ENCODE measurements around the gene NCOA3. TPM values are rescaled to one million over a fixed set of nuclear protein-coding genes. Genes with fewer than 3 reads are reported as not detected.

NCOA3 gene
- total RNA-seq, 2 experiments from 2014 or later = 59.9 to 65.4 TPM

- Histone ChIP-seq H3K27me3 (ENCODE audit: control insufficient read depth in 1 of 2, insufficient read depth in 2 of 2, low read length in 2 of 2) (no peaks in the 10 kb centered on the region), H3K4me1 (ENCODE audit: insufficient read depth, low read length) (no peaks in the 10 kb centered on the region), H3K9me3 (ENCODE audit: control insufficient read depth in 1 of 2, insufficient read depth in 1 of 2, low read length in 2 of 2) (no peaks in the 10 kb centered on the region), H3K36me3 (ENCODE audit: insufficient read depth, low read length) (no peaks in the 10 kb centered on the region), H3K27ac (ENCODE audit: low read depth in 1 of 2, low read length in 2 of 2) (no peak overlapping the region), H3K4me3 (ENCODE audit: low read length) (no peak overlapping the region)
- H3K4me3 Mint-ChIP-seq = no peak overlapping the region
- no peaks in the 10 kb centered on the region for H3K27me3 Mint-ChIP-seq
- no peak overlapping the region for H3K27ac Mint-ChIP-seq
- no peak for DNase-seq
- no peak for ATAC-seq (ENCODE audit: poor library complexity)
- ChIA-PET CTCF (no interaction called here), POLR2A (no interaction called here)
- H3K4me1 Mint-ChIP-seq (ENCODE audit: low read depth) = no peaks in the 10 kb centered on the region
- intact Hi-C loops (cut with DNase I, micrococcal nuclease) = no loop called here
- TF ChIP-seq, protein P1, sequence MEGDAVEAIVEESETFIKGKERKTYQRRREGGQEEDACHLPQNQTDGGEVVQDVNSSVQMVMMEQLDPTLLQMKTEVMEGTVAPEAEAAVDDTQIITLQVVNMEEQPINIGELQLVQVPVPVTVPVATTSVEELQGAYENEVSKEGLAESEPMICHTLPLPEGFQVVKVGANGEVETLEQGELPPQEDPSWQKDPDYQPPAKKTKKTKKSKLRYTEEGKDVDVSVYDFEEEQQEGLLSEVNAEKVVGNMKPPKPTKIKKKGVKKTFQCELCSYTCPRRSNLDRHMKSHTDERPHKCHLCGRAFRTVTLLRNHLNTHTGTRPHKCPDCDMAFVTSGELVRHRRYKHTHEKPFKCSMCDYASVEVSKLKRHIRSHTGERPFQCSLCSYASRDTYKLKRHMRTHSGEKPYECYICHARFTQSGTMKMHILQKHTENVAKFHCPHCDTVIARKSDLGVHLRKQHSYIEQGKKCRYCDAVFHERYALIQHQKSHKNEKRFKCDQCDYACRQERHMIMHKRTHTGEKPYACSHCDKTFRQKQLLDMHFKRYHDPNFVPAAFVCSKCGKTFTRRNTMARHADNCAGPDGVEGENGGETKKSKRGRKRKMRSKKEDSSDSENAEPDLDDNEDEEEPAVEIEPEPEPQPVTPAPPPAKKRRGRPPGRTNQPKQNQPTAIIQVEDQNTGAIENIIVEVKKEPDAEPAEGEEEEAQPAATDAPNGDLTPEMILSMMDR (IDR thresholded peaks at IDR 0.05) = no peak
- no peaks in the 10 kb centered on the region for H3K9me3 Mint-ChIP-seq
- no peaks in the 10 kb centered on the region for H3K36me3 Mint-ChIP-seq (ENCODE audit: low read depth)
Measured at GRCh38 chr20:47465335-47466090, 36.2 kb upstream of the NCOA3 start.

DNA sequence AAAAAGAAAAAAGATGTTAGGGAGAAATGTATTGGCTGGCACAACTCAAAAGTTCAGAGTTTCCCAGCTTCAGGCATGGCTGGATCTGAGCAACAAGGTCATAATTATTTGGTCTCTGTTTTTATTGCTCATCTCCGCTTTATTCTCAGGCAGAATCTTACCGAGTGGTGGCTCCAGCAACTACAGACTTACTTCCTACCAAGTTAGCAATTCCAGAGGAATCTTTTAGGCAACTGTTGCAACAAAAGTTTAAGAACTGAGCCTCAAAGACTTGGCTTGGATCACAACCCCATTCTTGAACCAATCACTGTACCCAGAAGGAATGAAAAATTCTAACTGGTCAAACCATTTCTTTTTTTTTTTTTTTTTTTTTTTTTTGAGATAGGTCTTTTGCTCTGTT lies 35.5 kb upstream of the NCOA3 start:
- H3K27ac ChIP-seq (ENCODE audit: low read depth in 1 of 2, low read length in 2 of 2) = no peak overlapping the region
- no peak overlapping the region for H3K4me3 ChIP-seq (ENCODE audit: low read length)
- H3K36me3 Mint-ChIP-seq (ENCODE audit: low read depth) = no peaks in the 10 kb centered on the region
- no peaks in the 10 kb centered on the region for H3K27me3 Mint-ChIP-seq
- no peak overlapping the region for H3K27ac Mint-ChIP-seq
- H3K9me3 Mint-ChIP-seq = no peaks in the 10 kb centered on the region
- no peaks in the 10 kb centered on the region for H3K4me1 Mint-ChIP-seq (ENCODE audit: low read depth)
- H3K36me3 ChIP-seq (ENCODE audit: insufficient read depth, low read length) = no peaks in the 10 kb centered on the region
- H3K4me1 ChIP-seq (ENCODE audit: insufficient read depth, low read length) = no peaks in the 10 kb centered on the region
- ChIA-PET POLR2A (no interaction called here), CTCF (interaction anchor here (0.6 kb wide), 1 partner anchor 155 kb away, joined by 6 read pairs; no protein-coding TSS in a partner anchor)
- ATAC-seq (ENCODE audit: poor library complexity) = no peak
- intact Hi-C loops (cut with DNase I, micrococcal nuclease) = no loop called here
- H3K4me3 Mint-ChIP-seq = no peak overlapping the region
- no peak for DNase-seq
- TF ChIP-seq, protein P1 (IDR thresholded peaks at IDR 0.05) = no peak
- no peaks in the 10 kb centered on the region for H3K9me3 ChIP-seq (ENCODE audit: control insufficient read depth in 1 of 2, insufficient read depth in 1 of 2, low read length in 2 of 2)
- no peaks in the 10 kb centered on the region for H3K27me3 ChIP-seq (ENCODE audit: control insufficient read depth in 1 of 2, insufficient read depth in 2 of 2, low read length in 2 of 2)

DNA sequence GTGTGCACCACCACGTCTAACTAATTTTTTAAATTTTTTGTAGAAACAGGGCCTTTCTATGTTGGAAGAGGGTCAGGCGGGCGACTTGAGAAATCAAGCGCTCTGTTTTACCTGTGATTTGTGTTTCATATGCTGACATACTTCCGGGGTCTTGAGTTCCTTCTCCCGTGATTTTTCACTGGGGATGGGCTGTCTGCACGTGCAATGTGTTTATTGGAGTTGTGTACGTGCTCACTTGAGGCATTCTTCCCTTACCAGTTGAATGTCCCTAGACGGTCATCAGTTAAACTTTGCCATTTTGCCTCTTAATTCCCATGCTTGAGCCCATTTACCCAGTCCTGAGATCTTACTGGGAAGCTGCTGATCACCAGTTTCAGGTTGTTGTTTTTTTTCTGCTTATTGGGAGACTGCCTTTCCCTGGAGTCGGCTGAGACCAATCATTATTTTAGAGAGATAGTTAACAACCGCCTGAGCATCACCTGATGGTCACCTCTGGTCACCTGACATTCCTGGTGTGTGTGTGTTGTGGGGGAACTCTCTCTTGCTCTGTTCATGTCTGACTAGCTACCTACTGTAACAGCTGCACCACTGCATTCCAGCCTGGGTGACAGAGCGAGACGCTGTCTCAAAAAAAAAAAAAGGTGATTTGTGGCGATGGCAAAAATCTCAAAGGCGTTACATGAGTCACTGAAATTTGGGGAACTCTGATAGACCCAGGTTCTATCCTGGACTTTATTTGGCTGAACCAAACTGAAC lies 34.8 kb upstream of the NCOA3 start:
- Histone ChIP-seq H3K4me3 (ENCODE audit: low read length) (no peak overlapping the region), H3K9me3 (ENCODE audit: control insufficient read depth in 1 of 2, insufficient read depth in 1 of 2, low read length in 2 of 2) (no peaks in the 10 kb centered on the region), H3K36me3 (ENCODE audit: insufficient read depth, low read length) (no peaks in the 10 kb centered on the region), H3K4me1 (ENCODE audit: insufficient read depth, low read length) (no peaks in the 10 kb centered on the region), H3K27me3 (ENCODE audit: control insufficient read depth in 1 of 2, insufficient read depth in 2 of 2, low read length in 2 of 2) (no peaks in the 10 kb centered on the region), H3K27ac (ENCODE audit: low read depth in 1 of 2, low read length in 2 of 2) (no peak overlapping the region)
- H3K4me1 Mint-ChIP-seq (ENCODE audit: low read depth) = no peaks in the 10 kb centered on the region
- ChIA-PET CTCF (interaction anchor here (0.6 kb wide), 1 partner anchor 154 kb away, joined by 6 read pairs; no protein-coding TSS in a partner anchor), POLR2A (no interaction called here)
- no peak for ATAC-seq (ENCODE audit: poor library complexity)
- H3K27ac Mint-ChIP-seq = no peak overlapping the region
- H3K36me3 Mint-ChIP-seq (ENCODE audit: low read depth) = no peaks in the 10 kb centered on the region
- TF ChIP-seq, protein P1 (IDR thresholded peaks at IDR 0.05) = no peak
- H3K9me3 Mint-ChIP-seq = no peaks in the 10 kb centered on the region
- H3K4me3 Mint-ChIP-seq = no peak overlapping the region
- intact Hi-C loops (cut with DNase I, micrococcal nuclease) = no loop called here
- no peaks in the 10 kb centered on the region for H3K27me3 Mint-ChIP-seq
- DNase-seq = no peak

Measured in CD4-positive, alpha-beta T cell (primary cell).